Embryonic facial prominence (tissue), 1 donor: ENCODE results near the gene TAMALIN.

ENCODE experiments used
- DNase-seq: peaks from one replicate; pipeline ENCODE4 v3.0.0-alpha.2; 2016; ENCODE audit errors: extremely low spot score

TAMALIN gene

GRCh38 chr12:52013626-52014310 lies 7.0 kb downstream of the TAMALIN start:
- DNase-seq, result no peak

DNA sequence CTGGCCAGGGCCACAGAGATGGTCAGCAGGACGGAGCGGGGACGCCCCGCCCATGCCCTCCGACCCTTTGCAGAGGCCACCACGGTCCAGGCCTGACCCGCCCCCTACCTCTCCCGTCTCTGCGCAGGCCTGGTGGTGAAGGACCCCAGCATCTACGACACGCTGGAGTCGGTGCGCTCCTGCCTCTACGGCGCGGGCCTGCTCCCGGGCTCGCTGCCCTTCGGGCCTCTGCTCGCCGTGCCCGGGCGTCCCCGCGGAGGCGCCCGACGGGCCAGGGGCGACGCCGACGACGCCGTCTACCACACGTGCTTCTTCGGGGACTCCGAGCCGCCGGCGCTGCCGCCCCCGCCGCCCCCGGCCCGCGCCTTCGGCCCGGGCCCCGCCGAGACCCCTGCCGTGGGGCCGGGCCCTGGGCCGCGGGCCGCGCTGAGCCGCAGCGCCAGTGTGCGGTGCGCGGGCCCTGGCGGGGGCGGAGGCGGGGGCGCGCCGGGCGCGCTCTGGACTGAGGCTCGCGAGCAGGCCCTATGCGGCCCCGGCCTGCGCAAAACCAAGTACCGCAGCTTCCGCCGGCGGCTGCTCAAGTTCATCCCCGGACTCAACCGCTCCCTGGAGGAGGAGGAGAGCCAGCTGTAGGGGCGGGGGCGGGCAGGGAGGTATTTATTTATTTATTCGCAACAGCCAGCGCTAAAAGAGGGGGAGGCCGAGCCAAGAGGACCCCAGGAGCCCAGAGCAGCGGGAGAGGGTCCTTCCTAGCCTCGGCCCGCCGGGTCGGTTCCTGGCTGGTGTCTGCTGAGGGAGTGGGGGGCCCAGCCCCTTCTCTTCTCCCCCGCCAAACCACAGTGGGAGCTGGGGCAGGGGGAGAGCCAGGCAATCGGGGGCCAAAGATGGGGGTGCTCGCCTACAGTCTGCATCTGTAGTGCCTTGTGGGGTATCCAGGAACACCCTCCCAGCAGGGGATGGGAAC lies 8.1 kb downstream of the TAMALIN start:
- no peak for DNase-seq

DNA sequence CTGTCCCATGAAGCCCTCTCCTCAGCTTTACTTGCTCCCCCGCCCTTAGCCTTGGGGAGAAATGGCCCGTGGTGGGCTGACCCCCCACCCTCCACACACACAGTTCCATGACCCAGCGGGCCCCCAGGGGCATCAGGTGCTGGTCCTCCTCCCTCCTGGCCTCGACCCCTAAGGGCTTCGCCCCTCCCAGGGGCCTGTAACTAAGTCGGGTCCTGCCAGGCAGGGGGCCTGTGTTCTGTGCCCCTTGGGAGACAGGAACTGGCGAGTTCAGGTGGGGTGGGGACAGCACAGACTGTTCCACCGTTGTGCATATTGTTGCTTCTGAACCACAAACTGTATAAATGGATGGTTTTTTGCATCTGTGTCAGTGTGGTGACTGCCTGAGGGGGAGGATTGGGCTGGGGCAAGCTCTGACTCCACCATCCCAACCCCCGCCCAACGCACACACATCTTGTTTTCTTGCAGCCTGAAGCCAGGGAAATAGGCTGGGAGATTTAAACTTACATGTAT lies 8.8 kb downstream of the TAMALIN start:
- DNase-seq, result no peak

- DNase-seq, result no peak
These were observed 11.8 kb downstream of the TAMALIN start for GRCh38 chr12:52018433-52019112.

DNA sequence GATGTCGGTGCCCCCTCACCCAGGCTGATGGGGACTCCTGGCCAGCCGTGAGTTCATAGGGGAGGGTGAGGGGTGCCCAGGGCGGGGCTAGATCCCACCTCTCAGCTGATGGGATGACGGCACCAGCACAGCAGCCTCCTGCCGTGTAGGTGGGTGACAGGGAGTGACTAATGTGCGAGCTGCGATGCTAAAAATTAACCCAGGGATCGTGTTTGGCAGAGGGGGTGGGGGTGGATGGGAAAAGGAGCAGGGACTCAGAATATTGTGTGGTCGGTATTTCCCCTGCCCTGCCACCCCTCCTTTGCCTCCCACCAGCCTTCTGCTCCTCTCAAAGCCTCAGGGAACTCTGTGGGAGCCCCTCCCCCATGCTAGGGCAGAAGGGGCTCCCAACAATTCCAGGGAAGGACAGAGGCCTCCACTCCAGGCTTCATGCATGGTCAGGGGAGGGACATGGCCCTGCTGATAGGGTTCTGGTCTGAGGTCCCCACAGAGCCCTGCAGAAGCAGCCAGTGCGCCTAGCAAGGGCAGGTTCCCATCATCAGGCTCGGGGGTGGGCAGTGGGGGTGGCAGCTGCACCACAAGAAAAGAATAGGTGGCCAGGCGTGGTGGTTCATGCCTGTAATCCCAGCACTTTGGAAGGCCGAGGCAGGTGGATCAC lies 12.5 kb downstream of the TAMALIN start:
- DNase-seq, result no peak

- no peak for DNase-seq
These were observed 14.0 kb downstream of the TAMALIN start for GRCh38 chr12:52020539-52021336.

- no peak for DNase-seq
These were observed 16.1 kb downstream of the TAMALIN start for GRCh38 chr12:52022841-52023181.

- no peak for DNase-seq
These were observed 16.6 kb downstream of the TAMALIN start for GRCh38 chr12:52023182-52023975.

- DNase-seq, result no peak
These were observed 17.4 kb downstream of the TAMALIN start for GRCh38 chr12:52023976-52024688.

GRCh38 chr12:52024845-52025230 lies 18.1 kb downstream of the TAMALIN start:
- no peak for DNase-seq

DNA sequence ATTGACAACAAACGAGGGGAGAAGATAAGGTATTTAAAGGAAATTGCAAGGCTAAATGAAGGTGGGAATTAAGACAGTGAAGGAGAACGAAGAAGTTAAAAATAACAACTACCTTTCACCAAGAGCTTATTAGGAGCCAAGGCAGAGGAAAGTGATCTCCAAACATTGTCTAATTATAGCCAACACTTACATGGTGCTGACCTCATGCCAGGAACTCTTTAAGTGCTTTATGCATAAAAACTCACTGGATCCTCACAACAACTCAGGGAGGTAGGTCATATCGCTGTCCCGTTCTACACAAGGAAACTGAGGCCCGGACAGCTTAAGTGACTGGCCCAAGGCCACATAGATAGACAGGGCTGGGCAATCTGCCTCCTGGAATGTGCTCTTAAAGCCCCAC lies 19.5 kb downstream of the TAMALIN start:
- no peak for DNase-seq

GRCh38 chr12:52027085-52027843 lies 20.5 kb downstream of the TAMALIN start:
- DNase-seq, result no peak

DNA sequence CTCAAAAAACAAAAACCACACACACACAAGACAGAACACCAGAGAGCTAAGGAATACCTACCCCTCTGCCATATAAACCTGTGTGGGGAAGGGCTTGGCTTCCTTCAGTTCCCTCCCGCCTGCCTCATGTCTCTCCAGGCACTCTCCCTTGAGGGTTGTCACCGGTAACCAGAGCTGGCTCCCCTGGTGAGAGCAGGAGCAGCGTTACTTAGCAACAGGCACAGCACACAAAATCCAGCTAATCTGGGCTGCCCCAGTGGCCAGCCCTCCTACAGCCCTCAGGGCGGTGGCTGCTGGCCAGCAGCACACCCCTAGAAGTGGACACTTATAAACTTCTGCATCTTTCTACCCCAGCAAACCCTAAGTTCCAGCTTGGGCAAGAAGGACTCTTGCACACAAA lies 22.9 kb downstream of the TAMALIN start:
- DNase-seq, result no peak

DNA sequence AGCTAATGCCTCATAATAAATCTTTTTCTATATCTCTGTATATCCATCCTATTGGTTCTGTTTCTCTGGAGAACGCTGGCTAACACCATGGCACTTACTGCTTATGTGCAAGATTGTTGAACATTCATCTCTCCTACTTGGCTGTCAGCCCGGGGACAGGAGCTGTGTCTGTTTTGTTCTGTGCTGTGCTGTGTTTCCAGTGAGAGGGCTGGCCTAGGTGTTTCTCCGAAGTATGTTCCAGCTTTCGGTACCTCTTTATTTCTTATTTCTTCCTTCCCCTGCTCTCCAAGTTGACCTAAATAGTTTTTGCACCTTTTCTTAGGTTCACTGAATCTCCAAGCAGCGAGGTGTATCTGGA lies 25.7 kb downstream of the TAMALIN start:
- DNase-seq, result no peak

- peak; percentile 96 for DNase-seq
These were observed 26.2 kb downstream of the TAMALIN start for GRCh38 chr12:52032804-52033445.

DNA sequence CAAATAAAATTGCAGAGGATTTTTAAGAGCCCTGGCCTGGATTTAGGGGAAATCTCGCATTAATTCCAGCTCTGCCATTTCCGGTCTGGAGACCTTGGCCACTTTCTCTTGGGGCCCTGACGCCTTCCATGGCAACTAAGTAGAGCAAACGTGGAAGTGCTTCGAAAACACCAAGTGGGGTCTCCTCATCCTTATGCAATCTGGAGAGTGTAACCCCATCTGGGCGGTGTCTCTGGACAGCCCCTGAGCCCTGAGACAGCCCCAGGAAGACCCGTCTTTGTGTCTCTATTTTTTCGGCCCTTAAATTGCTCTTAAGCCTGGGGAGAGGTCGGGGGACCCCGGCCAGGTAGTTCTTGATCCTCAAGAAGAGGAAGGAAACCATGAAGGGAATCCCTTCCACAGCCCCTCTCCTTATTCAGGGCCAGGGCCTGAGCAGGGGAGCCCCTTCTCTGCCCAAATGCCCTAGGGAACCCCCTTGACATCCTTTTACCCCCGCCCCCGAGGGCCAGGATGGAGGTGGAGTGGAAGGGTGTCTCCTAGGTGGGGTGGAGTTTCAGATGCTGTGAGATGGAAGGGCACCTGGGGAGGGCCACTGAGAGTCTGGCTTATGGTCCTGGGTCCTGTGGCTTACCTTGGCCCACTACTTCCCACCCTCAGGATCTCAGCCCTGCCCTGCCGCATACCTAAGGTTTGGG lies 26.8 kb downstream of the TAMALIN start:
- DNase-seq, result no peak

DNA sequence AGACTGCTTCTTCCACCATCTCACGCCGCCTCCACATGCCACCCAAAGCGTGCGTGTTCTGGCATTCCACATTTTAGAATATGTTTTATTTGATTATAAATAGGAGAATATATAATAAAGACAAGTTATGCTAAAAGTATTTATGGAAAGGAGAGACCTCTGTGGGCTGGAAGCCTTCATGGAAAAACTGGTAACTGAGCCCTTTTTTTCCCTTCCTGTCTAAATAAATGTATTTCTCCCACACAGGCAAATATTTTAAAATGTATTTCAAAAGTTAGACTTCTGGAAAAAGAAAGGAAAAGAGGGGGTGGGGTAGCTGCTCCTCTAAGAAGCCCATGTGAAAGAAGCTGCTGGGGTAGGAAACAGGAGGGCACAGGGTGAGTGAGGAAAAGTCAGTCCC lies 28.4 kb downstream of the TAMALIN start:
- DNase-seq, result peak; percentile 81

DNA sequence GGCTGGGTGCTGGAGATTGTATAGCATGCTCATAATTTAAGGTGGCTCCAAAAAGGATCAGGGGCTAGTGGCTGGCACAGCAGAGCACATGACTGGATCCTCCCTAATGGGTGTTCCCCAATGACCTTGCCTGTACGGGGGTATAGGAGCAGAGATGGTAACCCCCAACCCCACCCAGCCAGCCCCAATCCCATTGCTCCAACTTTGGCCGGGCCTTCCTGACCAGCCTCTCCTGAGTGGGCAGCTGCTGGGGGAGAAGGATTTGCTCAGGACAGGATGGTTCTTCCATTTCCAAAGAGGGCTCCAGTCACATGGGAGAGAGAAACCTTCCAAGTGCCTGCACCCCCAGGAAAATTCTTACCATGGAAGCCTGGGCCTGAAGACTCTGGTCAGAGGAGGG lies 29.2 kb downstream of the TAMALIN start:
- DNase-seq, result no peak
